GM23248 (cell line): ENCODE measurements around the gene OSBPL6.

Source experiments
- EZH2 ChIP-seq: fragments of 200-600 bp; sonication (generic); IDR thresholded peaks from 2 replicates; pipeline ENCODE4 v1.6.1; 2018; ENCODE audit warnings: antibody characterized with exemption, mild to moderate bottlenecking; ENCODE audit not compliant: insufficient read depth, poor library complexity, severe bottlenecking
- EZH2phosphoT487 ChIP-seq: fragments of 200-600 bp; sonication (generic); IDR thresholded peaks from 2 replicates; pipeline ENCODE4 v1.6.1; 2018; ENCODE audit warnings: antibody characterized with exemption, moderate library complexity, mild to moderate bottlenecking, low read depth; ENCODE audit not compliant: insufficient read depth

DNA sequence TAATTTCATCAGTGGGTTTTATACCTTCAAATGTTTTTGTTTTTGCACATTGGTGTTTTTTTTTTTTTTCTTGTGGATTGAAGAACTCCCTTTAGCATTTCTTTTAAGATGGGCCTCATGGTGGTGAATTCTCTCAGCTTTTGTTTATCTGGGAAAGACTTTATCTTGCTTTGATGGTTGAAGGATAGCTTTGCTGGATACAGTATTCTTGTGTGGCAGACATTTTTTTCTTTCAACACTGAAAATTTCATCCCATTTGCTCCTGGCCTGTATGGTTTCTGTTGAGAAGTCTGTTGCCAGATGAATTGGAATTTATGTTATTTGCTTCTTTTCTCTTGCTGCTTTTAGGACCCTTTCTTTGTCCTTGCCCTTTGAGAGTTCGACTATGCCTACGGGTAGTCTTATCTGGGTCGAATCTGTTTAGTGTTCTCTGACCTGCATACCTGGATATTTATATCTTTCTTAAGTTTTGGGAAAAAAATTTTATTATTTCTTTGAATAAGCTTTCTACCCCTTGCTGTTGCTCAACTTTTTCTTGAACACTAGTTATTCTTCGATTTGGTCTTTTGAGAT lies 231.0 kb downstream of the OSBPL6 start:
- TF ChIP-seq EZH2phosphoT487 = no peak
- TF ChIP-seq EZH2 = no peak
